Measurements from ENCODE around the gene KLHL2.
"Not testable (repeated sequence)": the region's sequence is repeated elsewhere in the genome, so short reads cannot be mapped to it uniquely, and the experiment has no call there.

GRCh38 chr4:165248904-165249303 lies 41.5 kb downstream of the KLHL2 start:
- TF ChIP-seq, protein P1, sequence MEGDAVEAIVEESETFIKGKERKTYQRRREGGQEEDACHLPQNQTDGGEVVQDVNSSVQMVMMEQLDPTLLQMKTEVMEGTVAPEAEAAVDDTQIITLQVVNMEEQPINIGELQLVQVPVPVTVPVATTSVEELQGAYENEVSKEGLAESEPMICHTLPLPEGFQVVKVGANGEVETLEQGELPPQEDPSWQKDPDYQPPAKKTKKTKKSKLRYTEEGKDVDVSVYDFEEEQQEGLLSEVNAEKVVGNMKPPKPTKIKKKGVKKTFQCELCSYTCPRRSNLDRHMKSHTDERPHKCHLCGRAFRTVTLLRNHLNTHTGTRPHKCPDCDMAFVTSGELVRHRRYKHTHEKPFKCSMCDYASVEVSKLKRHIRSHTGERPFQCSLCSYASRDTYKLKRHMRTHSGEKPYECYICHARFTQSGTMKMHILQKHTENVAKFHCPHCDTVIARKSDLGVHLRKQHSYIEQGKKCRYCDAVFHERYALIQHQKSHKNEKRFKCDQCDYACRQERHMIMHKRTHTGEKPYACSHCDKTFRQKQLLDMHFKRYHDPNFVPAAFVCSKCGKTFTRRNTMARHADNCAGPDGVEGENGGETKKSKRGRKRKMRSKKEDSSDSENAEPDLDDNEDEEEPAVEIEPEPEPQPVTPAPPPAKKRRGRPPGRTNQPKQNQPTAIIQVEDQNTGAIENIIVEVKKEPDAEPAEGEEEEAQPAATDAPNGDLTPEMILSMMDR (IDR thresholded peaks at IDR 0.05; ENCODE audit: insufficient read depth, low read length): not testable (repeated sequence)
- not testable (repeated sequence) for TF ChIP-seq POLR2AphosphoS5, GABPA (IDR thresholded peaks at IDR 0.05; ENCODE audit: low read depth)
- TF ChIP-seq, protein P2, sequence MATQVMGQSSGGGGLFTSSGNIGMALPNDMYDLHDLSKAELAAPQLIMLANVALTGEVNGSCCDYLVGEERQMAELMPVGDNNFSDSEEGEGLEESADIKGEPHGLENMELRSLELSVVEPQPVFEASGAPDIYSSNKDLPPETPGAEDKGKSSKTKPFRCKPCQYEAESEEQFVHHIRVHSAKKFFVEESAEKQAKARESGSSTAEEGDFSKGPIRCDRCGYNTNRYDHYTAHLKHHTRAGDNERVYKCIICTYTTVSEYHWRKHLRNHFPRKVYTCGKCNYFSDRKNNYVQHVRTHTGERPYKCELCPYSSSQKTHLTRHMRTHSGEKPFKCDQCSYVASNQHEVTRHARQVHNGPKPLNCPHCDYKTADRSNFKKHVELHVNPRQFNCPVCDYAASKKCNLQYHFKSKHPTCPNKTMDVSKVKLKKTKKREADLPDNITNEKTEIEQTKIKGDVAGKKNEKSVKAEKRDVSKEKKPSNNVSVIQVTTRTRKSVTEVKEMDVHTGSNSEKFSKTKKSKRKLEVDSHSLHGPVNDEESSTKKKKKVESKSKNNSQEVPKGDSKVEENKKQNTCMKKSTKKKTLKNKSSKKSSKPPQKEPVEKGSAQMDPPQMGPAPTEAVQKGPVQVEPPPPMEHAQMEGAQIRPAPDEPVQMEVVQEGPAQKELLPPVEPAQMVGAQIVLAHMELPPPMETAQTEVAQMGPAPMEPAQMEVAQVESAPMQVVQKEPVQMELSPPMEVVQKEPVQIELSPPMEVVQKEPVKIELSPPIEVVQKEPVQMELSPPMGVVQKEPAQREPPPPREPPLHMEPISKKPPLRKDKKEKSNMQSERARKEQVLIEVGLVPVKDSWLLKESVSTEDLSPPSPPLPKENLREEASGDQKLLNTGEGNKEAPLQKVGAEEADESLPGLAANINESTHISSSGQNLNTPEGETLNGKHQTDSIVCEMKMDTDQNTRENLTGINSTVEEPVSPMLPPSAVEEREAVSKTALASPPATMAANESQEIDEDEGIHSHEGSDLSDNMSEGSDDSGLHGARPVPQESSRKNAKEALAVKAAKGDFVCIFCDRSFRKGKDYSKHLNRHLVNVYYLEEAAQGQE (IDR thresholded peaks at IDR 0.05; ENCODE audit: insufficient replicate concordance, low read depth): not testable (repeated sequence)

Data from HL-60 (cell line).